ENCODE measurements around the gene TMED10.
"Not testable (repeated sequence)": the region's sequence is repeated elsewhere in the genome, so short reads cannot be mapped to it uniquely, and the experiment has no call there.

Gene TMED10

GRCh38 chr14:75183225-75183624 is 6.8 kb upstream of the TMED10 start:
- POLR2A ChIA-PET (ENCODE audit: low non-redundant PET) = no interaction called here

GRCh38 chr14:75182821-75183220 is 6.4 kb upstream of the TMED10 start:
- POLR2A ChIA-PET (ENCODE audit: low non-redundant PET) = no interaction called here
- DNase-seq (ENCODE audit: low spot score) = no peak
- no peak overlapping the region for H3K27ac ChIP-seq
- no peak for TF ChIP-seq CTCF (conservative IDR thresholded peaks at IDR 0.05; ENCODE audit: low read depth)
- CTCF ChIA-PET = no interaction called here

More at GRCh38 chr14:75183225-75183624, 6.8 kb upstream of the TMED10 start:
- DNase-seq (ENCODE audit: low spot score) = no peak
- peak overlapping the region; percentile 59 for H3K27ac ChIP-seq
- CTCF ChIA-PET = no interaction called here
- no peak for TF ChIP-seq CTCF (conservative IDR thresholded peaks at IDR 0.05; ENCODE audit: low read depth)

GRCh38 chr14:75182163-75182562 is 5.8 kb upstream of the TMED10 start:
- CTCF ChIA-PET; DNase-seq (ENCODE audit: low spot score); H3K27ac ChIP-seq; POLR2A ChIA-PET (ENCODE audit: low non-redundant PET): not testable (repeated sequence)

GRCh38 chr14:75181293-75182062 is 5.1 kb upstream of the TMED10 start:
- ChIA-PET CTCF (no interaction called here), POLR2A (ENCODE audit: low non-redundant PET) (no interaction called here)
- no peak overlapping the region for H3K27ac ChIP-seq
- TF ChIP-seq CTCF (conservative IDR thresholded peaks at IDR 0.05; ENCODE audit: low read depth) = no peak
- no peak for DNase-seq (ENCODE audit: low spot score)

GRCh38 chr14:75175677-75176141 is 703 bp downstream of the TMED10 start:
- ChIA-PET CTCF (no interaction called here), POLR2A (ENCODE audit: low non-redundant PET) (no interaction called here)
- no peak for TF ChIP-seq CTCF (conservative IDR thresholded peaks at IDR 0.05; ENCODE audit: low read depth)
- H3K27ac ChIP-seq = peak overlapping the region; percentile 91
- peak; percentile 62 for DNase-seq (ENCODE audit: low spot score)

- DNase-seq (ENCODE audit: low spot score) = no peak
- CTCF ChIA-PET = no interaction called here
- H3K27ac ChIP-seq = peak overlapping the region; percentile 36; the same call in 1 of the 2 replicates
- POLR2A ChIA-PET (ENCODE audit: low non-redundant PET) = interaction anchor here (0.7 kb wide), 1 partner anchor 107 kb away, joined by 5 read pairs; no protein-coding TSS in a partner anchor
- no peak for TF ChIP-seq CTCF (conservative IDR thresholded peaks at IDR 0.05; ENCODE audit: low read depth)
Measured at GRCh38 chr14:75174066-75174465, 2.3 kb downstream of the TMED10 start.

- no peak for TF ChIP-seq CTCF (conservative IDR thresholded peaks at IDR 0.05; ENCODE audit: low read depth)
- H3K27ac ChIP-seq = no peak overlapping the region
- DNase-seq (ENCODE audit: low spot score) = no peak
- POLR2A ChIA-PET (ENCODE audit: low non-redundant PET) = no interaction called here
- CTCF ChIA-PET = no interaction called here
Measured at GRCh38 chr14:75170772-75171171, 5.6 kb downstream of the TMED10 start.
